DND-41 (cell line): ENCODE results near the gene GTF2H4.

Source experiments
- ATAC-seq: fragments of 200-7000 bp; cut with Tn5 transposase; 3 replicates; pipeline ENCODE4 v1.9.1; 2021; ENCODE audit warnings: low read depth; ENCODE audit not compliant: insufficient read depth
- DNase-seq: peaks from one replicate; pipeline ENCODE4 v3.0.0-alpha.2; 2020
- H2AFZ ChIP-seq: 2 replicates; pipeline ENCODE4 v1.6.0; 2012; ENCODE audit warnings: low read depth, low read length
- H3K27ac ChIP-seq: 2 replicates; pipeline ENCODE4 v1.5.1; 2012; ENCODE audit warnings: low read length, inconsistent platforms
- H3K27me3 ChIP-seq: fragments of 200-600 bp; sonication (generic); 2 replicates; pipeline ENCODE4 v1.6.0; 2012; ENCODE audit warnings: low read length, mild to moderate bottlenecking, inconsistent platforms; ENCODE audit not compliant: insufficient read depth, poor library complexity
- H3K36me3 ChIP-seq: 2 replicates; pipeline ENCODE4 v1.5.1; 2012; ENCODE audit warnings: low read length, inconsistent platforms; ENCODE audit not compliant: insufficient read depth
- H3K4me1 ChIP-seq: 2 replicates; pipeline ENCODE4 v1.5.1; 2012; ENCODE audit warnings: mild to moderate bottlenecking, low read length; ENCODE audit not compliant: insufficient read depth
- H3K4me2 ChIP-seq: 2 replicates; pipeline ENCODE4 v1.6.0; 2012; ENCODE audit warnings: mild to moderate bottlenecking, moderate library complexity, low read length, inconsistent platforms; ENCODE audit not compliant: insufficient read depth
- H3K4me3 ChIP-seq, 2 experiments: fragments of 200-600 bp in 1 of 2; shearing (Covaris generic) in 1 of 2; 2 replicates each; pipeline ENCODE4 v1.5.1; 2012 to 2016; ENCODE audit warnings: inconsistent platforms in 2 of 2, low read length in 2 of 2, mild to moderate bottlenecking in 2 of 2, low read depth in 1 of 2, moderate library complexity in 1 of 2
- H3K79me2 ChIP-seq: 2 replicates; pipeline ENCODE4 v1.6.0; 2012; ENCODE audit warnings: low read length, inconsistent platforms; ENCODE audit not compliant: insufficient read depth
- H3K9ac ChIP-seq: 2 replicates; pipeline ENCODE4 v1.6.0; 2012; ENCODE audit warnings: low read depth, mild to moderate bottlenecking, inconsistent platforms, low read length, moderate library complexity
- H3K9me3 ChIP-seq: 2 replicates; pipeline ENCODE4 v1.5.1; 2012; ENCODE audit warnings: low read length, moderate library complexity, mild to moderate bottlenecking, inconsistent platforms; ENCODE audit not compliant: insufficient read depth, severe bottlenecking
- H4K20me1 ChIP-seq: 2 replicates; pipeline ENCODE4 v1.6.0; 2012; ENCODE audit warnings: low read length; ENCODE audit not compliant: insufficient read depth
- CTCF ChIP-seq: IDR thresholded peaks from 2 replicates; pipeline ENCODE4 v1.5.1; 2012; ENCODE audit warnings: borderline replicate concordance, low read length, moderate library complexity, mild to moderate bottlenecking; ENCODE audit not compliant: poor library complexity, severe bottlenecking; ENCODE audit errors: extremely low read depth
- EZH2 ChIP-seq: IDR thresholded peaks from 3 replicates; pipeline ENCODE4 v1.6.1; 2012; ENCODE audit warnings: borderline replicate concordance, low read depth, mild to moderate bottlenecking, moderate library complexity, low read length, inconsistent platforms; ENCODE audit not compliant: severe bottlenecking

GTF2H4 gene

GRCh38 chr6:30880698-30881252 lies 27.2 kb upstream of the GTF2H4 start:
- DNase-seq (no peak), ATAC-seq (no peak)
- H3K27me3 ChIP-seq, result no peaks in the 10 kb centered on the region
- no peaks in the 10 kb centered on the region for H3K9me3 ChIP-seq
- H3K4me3 ChIP-seq, result no peak overlapping the region
- no peaks in the 10 kb centered on the region for H3K36me3 ChIP-seq
- H3K4me1 ChIP-seq, result peaks cover 42% of the 10 kb centered on the region
- peaks cover 11% of the 10 kb centered on the region for H3K79me2 ChIP-seq
- 0 out of 2 replicates have a peak, but pooled peaks cover 4% of the 10 kb centered on the region for H4K20me1 ChIP-seq
- TF ChIP-seq CTCF (no peak), EZH2 (no peak)
- H2AFZ ChIP-seq, result no peak overlapping the region
- H3K27ac ChIP-seq, result no peak overlapping the region
- no peak overlapping the region for H3K9ac ChIP-seq
- no peak overlapping the region for H3K4me2 ChIP-seq

GRCh38 chr6:30881392-30882203 lies 26.4 kb upstream of the GTF2H4 start:
- no peaks in the 10 kb centered on the region for H3K27me3 ChIP-seq
- H2AFZ ChIP-seq, result no peak overlapping the region
- H3K4me3 ChIP-seq, result no peak overlapping the region
- DNase-seq, result no peak
- no peak for ATAC-seq
- H3K4me1 ChIP-seq, result peaks cover 46% of the 10 kb centered on the region
- no peak overlapping the region for H3K4me2 ChIP-seq
- peaks cover 19% of the 10 kb centered on the region for H3K79me2 ChIP-seq
- no peaks in the 10 kb centered on the region for H3K36me3 ChIP-seq
- no peak for TF ChIP-seq EZH2
- TF ChIP-seq CTCF, result no peak
- 0 out of 2 replicates have a peak, but pooled peaks cover 4% of the 10 kb centered on the region for H4K20me1 ChIP-seq
- H3K9me3 ChIP-seq, result no peaks in the 10 kb centered on the region
- no peak overlapping the region for H3K9ac ChIP-seq
- H3K27ac ChIP-seq, result no peak overlapping the region

GRCh38 chr6:30882204-30882758 lies 25.7 kb upstream of the GTF2H4 start:
- H3K4me2 ChIP-seq, result no peak overlapping the region
- no peak for TF ChIP-seq EZH2
- TF ChIP-seq CTCF, result no peak
- no peak for DNase-seq

More at GRCh38 chr6:30882204-30882758, 25.7 kb upstream of the GTF2H4 start:
- Histone ChIP-seq H3K27me3 (no peaks in the 10 kb centered on the region), H3K79me2 (peaks cover 24% of the 10 kb centered on the region), H3K27ac (no peak overlapping the region), H3K4me3 (no peak overlapping the region), H3K36me3 (no peaks in the 10 kb centered on the region), H3K4me1 (peaks cover 44% of the 10 kb centered on the region), H3K9ac (no peak overlapping the region), H2AFZ (no peak overlapping the region), H4K20me1 (0 out of 2 replicates have a peak, but pooled peaks cover 4% of the 10 kb centered on the region), H3K9me3 (no peaks in the 10 kb centered on the region)
- no peak for ATAC-seq
